PC-9 (cell line): ENCODE results near the gene CFAP73.

Source experiments
- EZH2 ChIP-seq: fragments of 200-600 bp; sonication (generic); IDR thresholded peaks from 2 replicates; pipeline ENCODE4 v1.8.0; 2017; ENCODE audit warnings: antibody characterized with exemption, low read depth
- TF ChIP-seq, protein P1 (sequence below): fragments of 200-600 bp; sonication (generic); conservative IDR thresholded peaks from 2 replicates; pipeline ENCODE4 v1.6.1; 2017; ENCODE audit warnings: mixed run types, antibody characterized with exemption, mild to moderate bottlenecking, moderate library complexity

DNA sequence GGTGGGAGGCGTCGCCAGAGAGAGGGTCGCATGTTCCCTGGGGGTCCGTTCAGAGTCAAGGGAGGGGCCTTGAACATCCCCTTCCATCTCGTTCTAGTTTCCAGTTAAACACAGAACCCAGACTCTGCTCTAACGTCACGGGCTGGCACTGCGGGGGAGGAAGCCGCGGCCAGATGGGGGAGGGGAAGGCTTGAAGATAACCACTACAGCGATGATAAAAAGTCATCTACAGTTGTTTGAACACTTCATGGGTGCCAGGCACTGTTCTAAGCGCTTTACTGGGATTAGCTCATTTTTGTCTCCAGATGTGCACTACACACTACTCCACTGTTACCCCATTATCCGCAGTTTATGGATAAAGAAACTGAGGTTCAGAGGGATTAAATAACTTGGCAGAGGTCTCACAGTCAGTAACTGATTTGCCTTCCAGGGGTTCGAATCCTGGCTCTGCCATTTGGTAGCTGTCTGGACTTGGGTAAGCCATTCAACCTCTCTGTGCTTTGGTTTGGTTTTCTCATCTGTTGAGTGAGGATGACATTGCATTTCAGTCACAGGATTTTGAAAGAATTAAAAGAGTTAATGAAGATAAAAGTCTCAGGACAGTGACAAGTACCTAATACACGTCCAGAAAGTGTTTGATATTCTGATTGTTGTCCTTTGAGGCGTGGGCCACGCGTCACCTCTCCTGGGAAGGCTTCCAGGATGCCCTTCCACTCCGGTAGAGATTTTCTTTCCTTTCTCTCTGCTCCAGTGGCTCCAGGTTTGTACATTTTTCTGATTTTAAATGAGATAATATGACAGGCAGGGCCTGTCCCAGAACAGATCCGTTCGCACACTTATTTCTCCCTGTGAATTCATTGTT lies 13.2 kb upstream of the CFAP73 start:
- TF ChIP-seq, protein P1, sequence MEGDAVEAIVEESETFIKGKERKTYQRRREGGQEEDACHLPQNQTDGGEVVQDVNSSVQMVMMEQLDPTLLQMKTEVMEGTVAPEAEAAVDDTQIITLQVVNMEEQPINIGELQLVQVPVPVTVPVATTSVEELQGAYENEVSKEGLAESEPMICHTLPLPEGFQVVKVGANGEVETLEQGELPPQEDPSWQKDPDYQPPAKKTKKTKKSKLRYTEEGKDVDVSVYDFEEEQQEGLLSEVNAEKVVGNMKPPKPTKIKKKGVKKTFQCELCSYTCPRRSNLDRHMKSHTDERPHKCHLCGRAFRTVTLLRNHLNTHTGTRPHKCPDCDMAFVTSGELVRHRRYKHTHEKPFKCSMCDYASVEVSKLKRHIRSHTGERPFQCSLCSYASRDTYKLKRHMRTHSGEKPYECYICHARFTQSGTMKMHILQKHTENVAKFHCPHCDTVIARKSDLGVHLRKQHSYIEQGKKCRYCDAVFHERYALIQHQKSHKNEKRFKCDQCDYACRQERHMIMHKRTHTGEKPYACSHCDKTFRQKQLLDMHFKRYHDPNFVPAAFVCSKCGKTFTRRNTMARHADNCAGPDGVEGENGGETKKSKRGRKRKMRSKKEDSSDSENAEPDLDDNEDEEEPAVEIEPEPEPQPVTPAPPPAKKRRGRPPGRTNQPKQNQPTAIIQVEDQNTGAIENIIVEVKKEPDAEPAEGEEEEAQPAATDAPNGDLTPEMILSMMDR: no peak
- no peak for TF ChIP-seq EZH2
